Suprapubic skin (tissue), 4 donors: ENCODE data around the gene DNM3.

Experiments used
- EP300 ChIP-seq: sonication (generic); formaldehyde crosslinking; IDR thresholded peaks from one replicate; pipeline ENCODE4 v1.6.1; 2017; ENCODE audit warnings: antibody characterized with exemption
- POLR2A ChIP-seq, 2 donors: fragments of 450-650 bp; IDR thresholded peaks; one replicate each; pipeline ENCODE4 v1.6.1; 2017; ENCODE audit warnings: antibody characterized with exemption in 2 of 2, mild to moderate bottlenecking in 2 of 2, moderate library complexity in 2 of 2
- POLR2AphosphoS5 ChIP-seq, 3 donors: sonication (generic); formaldehyde crosslinking; IDR thresholded peaks; one replicate each; pipeline ENCODE4 v1.6.1; 2017; ENCODE audit warnings: antibody characterized with exemption in 3 of 3
- TF ChIP-seq, protein P1 (sequence below), 2 donors: fragments of 200-600 bp in 1 of 2; fragments of 450-650 bp in 1 of 2; sonication (generic) in 1 of 2; IDR thresholded peaks; one replicate each; pipeline ENCODE4 v1.5.1; 2016 to 2019; ENCODE audit warnings: antibody characterized with exemption in 2 of 2, mild to moderate bottlenecking in 1 of 2, moderate library complexity in 1 of 2

- TF ChIP-seq, protein P1, sequence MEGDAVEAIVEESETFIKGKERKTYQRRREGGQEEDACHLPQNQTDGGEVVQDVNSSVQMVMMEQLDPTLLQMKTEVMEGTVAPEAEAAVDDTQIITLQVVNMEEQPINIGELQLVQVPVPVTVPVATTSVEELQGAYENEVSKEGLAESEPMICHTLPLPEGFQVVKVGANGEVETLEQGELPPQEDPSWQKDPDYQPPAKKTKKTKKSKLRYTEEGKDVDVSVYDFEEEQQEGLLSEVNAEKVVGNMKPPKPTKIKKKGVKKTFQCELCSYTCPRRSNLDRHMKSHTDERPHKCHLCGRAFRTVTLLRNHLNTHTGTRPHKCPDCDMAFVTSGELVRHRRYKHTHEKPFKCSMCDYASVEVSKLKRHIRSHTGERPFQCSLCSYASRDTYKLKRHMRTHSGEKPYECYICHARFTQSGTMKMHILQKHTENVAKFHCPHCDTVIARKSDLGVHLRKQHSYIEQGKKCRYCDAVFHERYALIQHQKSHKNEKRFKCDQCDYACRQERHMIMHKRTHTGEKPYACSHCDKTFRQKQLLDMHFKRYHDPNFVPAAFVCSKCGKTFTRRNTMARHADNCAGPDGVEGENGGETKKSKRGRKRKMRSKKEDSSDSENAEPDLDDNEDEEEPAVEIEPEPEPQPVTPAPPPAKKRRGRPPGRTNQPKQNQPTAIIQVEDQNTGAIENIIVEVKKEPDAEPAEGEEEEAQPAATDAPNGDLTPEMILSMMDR (IDR thresholded peaks at IDR 0.05), result no peak
- TF ChIP-seq POLR2A (IDR thresholded peaks at IDR 0.05) (no peak), EP300 (no peak), POLR2AphosphoS5 (IDR thresholded peaks at IDR 0.05) (no peak)
Measured at GRCh38 chr1:171863531-171863930, 22.2 kb downstream of the DNM3 start.
